ENCODE measurements around the gene FAM13A. TPM values are rescaled to one million over a fixed set of nuclear protein-coding genes. Genes with fewer than 3 reads are reported as not detected.

The FAM13A gene
- total RNA-seq, 2 experiments from 2014 or later: 9.6 to 10.2 TPM

GRCh38 chr4:88752754-88753153 lies 304.2 kb downstream of the FAM13A start:
- POLR2A ChIA-PET: no interaction called here
- Mint-ChIP-seq H3K27me3 (no peaks in the 10 kb centered on the region), H3K36me3 (ENCODE audit: low read depth) (peaks cover 27% of the 10 kb centered on the region), H3K27ac (no peak overlapping the region), H3K4me1 (ENCODE audit: low read depth) (no peaks in the 10 kb centered on the region), H3K4me3 (no peak overlapping the region), H3K9me3 (no peaks in the 10 kb centered on the region)
- no peak overlapping the region for H3K4me3 ChIP-seq (ENCODE audit: low read length)
- no peaks in the 10 kb centered on the region for H3K4me1 ChIP-seq (ENCODE audit: insufficient read depth, low read length)
- H3K9me3 ChIP-seq (ENCODE audit: control insufficient read depth in 1 of 2, insufficient read depth in 1 of 2, low read length in 2 of 2): no peaks in the 10 kb centered on the region
- H3K36me3 ChIP-seq (ENCODE audit: insufficient read depth, low read length): peaks cover 25% of the 10 kb centered on the region
- TF ChIP-seq CTCF (IDR thresholded peaks at IDR 0.05): no peak
- CTCF ChIA-PET: no interaction called here
- no peak for DNase-seq
- H3K27me3 ChIP-seq (ENCODE audit: control insufficient read depth in 1 of 2, insufficient read depth in 2 of 2, low read length in 2 of 2): no peaks in the 10 kb centered on the region
- H3K27ac ChIP-seq (ENCODE audit: low read depth in 1 of 2, low read length in 2 of 2): no peak overlapping the region
- no peak for ATAC-seq (ENCODE audit: poor library complexity)
- intact Hi-C loops (cut with DNase I, micrococcal nuclease): no loop called here

DNA sequence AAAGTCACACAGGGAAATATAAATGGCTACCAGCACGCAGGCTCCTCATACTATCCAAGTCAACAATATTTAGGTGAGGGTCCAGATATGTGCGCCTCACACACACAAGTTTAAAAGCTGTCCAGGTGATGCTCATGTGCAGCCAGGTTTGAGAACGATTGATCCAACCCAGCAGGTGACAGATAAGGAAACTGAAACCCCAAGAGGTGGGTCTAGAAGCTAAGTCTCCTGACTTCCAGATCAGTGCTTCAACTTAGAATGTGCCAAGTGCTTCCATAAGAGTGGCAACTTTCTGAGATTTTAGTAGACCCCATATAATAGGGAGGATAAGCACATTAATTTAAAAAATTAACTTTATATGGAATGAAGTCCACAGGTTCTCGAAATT lies 304.9 kb downstream of the FAM13A start:
- H3K4me3 ChIP-seq (ENCODE audit: low read length): no peak overlapping the region
- TF ChIP-seq CTCF (IDR thresholded peaks at IDR 0.05): no peak
- H3K4me1 ChIP-seq (ENCODE audit: insufficient read depth, low read length): no peaks in the 10 kb centered on the region
- no peaks in the 10 kb centered on the region for H3K27me3 ChIP-seq (ENCODE audit: control insufficient read depth in 1 of 2, insufficient read depth in 2 of 2, low read length in 2 of 2)
- ATAC-seq (ENCODE audit: poor library complexity): no peak
- Mint-ChIP-seq H3K36me3 (ENCODE audit: low read depth) (peaks cover 29% of the 10 kb centered on the region), H3K9me3 (no peaks in the 10 kb centered on the region), H3K27ac (no peak overlapping the region), H3K27me3 (no peaks in the 10 kb centered on the region), H3K4me1 (ENCODE audit: low read depth) (no peaks in the 10 kb centered on the region), H3K4me3 (no peak overlapping the region)
- H3K9me3 ChIP-seq (ENCODE audit: control insufficient read depth in 1 of 2, insufficient read depth in 1 of 2, low read length in 2 of 2): no peaks in the 10 kb centered on the region
- peaks cover 31% of the 10 kb centered on the region for H3K36me3 ChIP-seq (ENCODE audit: insufficient read depth, low read length)
- CTCF ChIA-PET: no interaction called here
- intact Hi-C loops (cut with DNase I, micrococcal nuclease): no loop called here
- POLR2A ChIA-PET: no interaction called here
- no peak overlapping the region for H3K27ac ChIP-seq (ENCODE audit: low read depth in 1 of 2, low read length in 2 of 2)
- no peak for DNase-seq

DNA sequence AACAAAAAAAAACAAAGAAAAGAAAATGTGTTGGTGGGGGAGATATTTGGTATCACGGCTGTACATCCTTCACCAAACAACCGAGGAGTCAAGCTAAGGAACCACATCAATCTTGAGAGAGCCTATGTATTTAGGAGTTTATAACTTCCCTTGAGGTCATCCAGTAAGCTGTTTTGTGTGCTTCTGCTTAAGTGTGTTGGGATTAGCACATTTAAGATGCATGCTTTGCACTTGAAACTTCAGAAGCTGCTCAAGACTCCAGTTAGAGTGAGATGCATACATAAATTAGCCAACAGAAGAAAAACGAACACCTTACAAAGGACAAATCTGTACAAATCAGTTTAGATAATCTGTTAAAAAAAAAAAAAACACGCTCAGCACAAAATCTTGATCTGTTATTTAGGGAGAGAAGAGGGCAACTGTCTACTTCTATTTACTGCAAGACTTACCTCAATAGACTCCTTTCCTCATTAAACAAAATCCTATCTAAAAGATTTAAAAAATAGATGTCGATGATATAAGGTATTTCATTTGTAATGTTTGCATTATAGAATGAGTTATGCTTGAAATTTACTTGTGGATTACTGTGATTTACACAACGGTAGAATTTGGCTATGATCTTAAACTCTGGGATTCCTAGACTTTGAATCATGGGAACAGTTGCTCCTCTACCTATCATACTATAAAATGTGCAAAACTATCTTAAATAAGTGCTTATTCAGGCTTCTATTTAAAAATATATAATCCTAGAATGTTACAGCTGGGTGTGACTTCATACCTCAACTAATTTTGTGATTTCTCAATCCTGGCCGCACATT lies 305.5 kb downstream of the FAM13A start:
- Mint-ChIP-seq H3K36me3 (ENCODE audit: low read depth) (peaks cover 35% of the 10 kb centered on the region), H3K4me3 (no peak overlapping the region), H3K9me3 (no peaks in the 10 kb centered on the region), H3K27me3 (no peaks in the 10 kb centered on the region), H3K27ac (no peak overlapping the region), H3K4me1 (ENCODE audit: low read depth) (no peaks in the 10 kb centered on the region)
- ChIA-PET POLR2A (no interaction called here), CTCF (no interaction called here)
- intact Hi-C loops (cut with DNase I, micrococcal nuclease): no loop called here
- Histone ChIP-seq H3K27ac (ENCODE audit: low read depth in 1 of 2, low read length in 2 of 2) (no peak overlapping the region), H3K27me3 (ENCODE audit: control insufficient read depth in 1 of 2, insufficient read depth in 2 of 2, low read length in 2 of 2) (no peaks in the 10 kb centered on the region), H3K36me3 (ENCODE audit: insufficient read depth, low read length) (peaks cover 36% of the 10 kb centered on the region), H3K9me3 (ENCODE audit: control insufficient read depth in 1 of 2, insufficient read depth in 1 of 2, low read length in 2 of 2) (no peaks in the 10 kb centered on the region), H3K4me3 (ENCODE audit: low read length) (no peak overlapping the region), H3K4me1 (ENCODE audit: insufficient read depth, low read length) (no peaks in the 10 kb centered on the region)
- ATAC-seq (ENCODE audit: poor library complexity) (no peak), DNase-seq (no peak)
- TF ChIP-seq CTCF (IDR thresholded peaks at IDR 0.05): no peak
